Neural cell (in vitro differentiated cells): Measurements from ENCODE around the gene TEKT3. TPM values are rescaled to one million over a fixed set of nuclear protein-coding genes. Genes with fewer than 3 reads are reported as not detected.

Experiments used
- H2AFZ ChIP-seq: fragments of 200-600, 300-800 bp; sonication (generic), shearing (Covaris generic); 2 replicates; pipeline ENCODE4 v1.6.0; 2014; ENCODE audit warnings: low read depth, mild to moderate bottlenecking, antibody characterized with exemption, low read length, moderate library complexity
- H3F3A ChIP-seq: fragments of 200-600 bp; shearing (Covaris generic); 2 replicates; pipeline ENCODE4 v1.6.1; 2016; ENCODE audit warnings: mild to moderate bottlenecking, moderate library complexity, mixed read lengths, antibody characterized with exemption, low read length; ENCODE audit not compliant: insufficient read depth, poor library complexity, severe bottlenecking
- H3K27ac ChIP-seq: fragments of 200-600, 300-800 bp; sonication (generic), shearing (Covaris generic); 2 replicates; pipeline ENCODE4 v1.5.1; 2014; ENCODE audit warnings: mild to moderate bottlenecking, low read length, moderate library complexity
- H3K27me3 ChIP-seq: fragments of 300-800, 200-600 bp; sonication (generic), shearing (Covaris generic); 2 replicates; pipeline ENCODE4 v1.6.0; 2014; ENCODE audit warnings: mild to moderate bottlenecking, low read depth, low read length, moderate library complexity; ENCODE audit not compliant: insufficient read depth
- H3K36me3 ChIP-seq: fragments of 300-800, 200-600 bp; sonication (generic), shearing (Covaris generic); 2 replicates; pipeline ENCODE4 v1.5.1; 2014; ENCODE audit warnings: mild to moderate bottlenecking, antibody characterized with exemption, low read length, moderate library complexity; ENCODE audit not compliant: insufficient read depth
- H3K4me2 ChIP-seq: fragments of 300-800, 200-600 bp; sonication (generic), shearing (Covaris generic); 2 replicates; pipeline ENCODE4 v1.6.0; 2014; ENCODE audit warnings: mild to moderate bottlenecking, low read length
- H3K4me3 ChIP-seq: fragments of 300-800, 200-600 bp; sonication (generic), shearing (Covaris generic); 2 replicates; pipeline ENCODE4 v1.5.1; 2014; ENCODE audit warnings: mild to moderate bottlenecking, low read length, moderate library complexity
- H3K79me2 ChIP-seq: fragments of 200-600 bp; shearing (Covaris generic); replicated peaks from 2 replicates; pipeline ENCODE4 v1.6.0; 2014; ENCODE audit warnings: mild to moderate bottlenecking, low read length, moderate library complexity; ENCODE audit not compliant: insufficient read depth
- H3K9ac ChIP-seq: fragments of 300-800, 200-600 bp; sonication (generic), shearing (Covaris generic); 2 replicates; pipeline ENCODE4 v1.6.1; 2016; ENCODE audit warnings: mild to moderate bottlenecking, low read length, mixed read lengths
- H3K9me2 ChIP-seq: fragments of 200-600 bp; shearing (Covaris generic); 2 replicates; pipeline ENCODE4 v1.6.1; 2016; ENCODE audit warnings: mild to moderate bottlenecking, low read length, mixed read lengths; ENCODE audit not compliant: insufficient read depth
- H3K9me3 ChIP-seq: fragments of 200-600, 300-800 bp; sonication (generic), shearing (Covaris generic); 2 replicates; pipeline ENCODE4 v1.6.1; 2016; ENCODE audit warnings: mild to moderate bottlenecking, mixed run types, low read length, moderate library complexity, mixed read lengths
- H4K20me1 ChIP-seq: fragments of 200-600 bp; shearing (Covaris generic); 2 replicates; pipeline ENCODE4 v1.6.1; 2016; ENCODE audit warnings: mild to moderate bottlenecking, mixed run types; ENCODE audit not compliant: insufficient read depth
- EP300 ChIP-seq: fragments of 450-650 bp; conservative IDR thresholded peaks from 2 replicates; pipeline ENCODE4 v1.6.1; 2014; ENCODE audit warnings: antibody characterized with exemption, mild to moderate bottlenecking, moderate library complexity; ENCODE audit not compliant: poor library complexity, severe bottlenecking
- EZH2 ChIP-seq: fragments of 200-600, 300-800 bp; shearing (Covaris generic), sonication (generic); IDR thresholded peaks from 2 replicates; pipeline ENCODE4 v1.6.1; 2014; ENCODE audit warnings: antibody characterized with exemption, low read length, borderline replicate concordance, mild to moderate bottlenecking; ENCODE audit not compliant: insufficient read depth, poor library complexity, severe bottlenecking
- MXI1 ChIP-seq: fragments of 450-650 bp; conservative IDR thresholded peaks from 2 replicates; pipeline ENCODE4 v1.6.1; 2014; ENCODE audit warnings: antibody characterized with exemption, mild to moderate bottlenecking; ENCODE audit not compliant: poor library complexity, severe bottlenecking
- POLR2AphosphoS5 ChIP-seq: IDR thresholded peaks from 2 replicates; pipeline ENCODE4 v1.6.1; 2012
- SMC3 ChIP-seq: fragments of 450-650 bp; conservative IDR thresholded peaks from 2 replicates; pipeline ENCODE4 v1.6.1; 2014; ENCODE audit warnings: antibody characterized with exemption, mild to moderate bottlenecking, moderate library complexity; ENCODE audit not compliant: poor library complexity
- TAF1 ChIP-seq: IDR thresholded peaks from 2 replicates; pipeline ENCODE4 v1.6.1; 2012; ENCODE audit warnings: low read depth
- polyA plus RNA-seq: library from polyadenylated mRNA; depleted of rRNA; stranded (reverse); fragments of >200 nt; gene quantifications from 2 replicates; pipeline ENCODE4 v1.2.3, GENCODE V29; 2014
- TF ChIP-seq, protein P1 (sequence below): fragments of 450-650 bp; IDR thresholded peaks from 2 replicates; pipeline ENCODE4 v1.5.1; 2014; ENCODE audit warnings: antibody characterized with exemption, mild to moderate bottlenecking, moderate library complexity; ENCODE audit not compliant: poor library complexity, severe bottlenecking

Gene TEKT3
- polyA plus RNA-seq, 1 donor from 2014 or later = 3.1 TPM

DNA sequence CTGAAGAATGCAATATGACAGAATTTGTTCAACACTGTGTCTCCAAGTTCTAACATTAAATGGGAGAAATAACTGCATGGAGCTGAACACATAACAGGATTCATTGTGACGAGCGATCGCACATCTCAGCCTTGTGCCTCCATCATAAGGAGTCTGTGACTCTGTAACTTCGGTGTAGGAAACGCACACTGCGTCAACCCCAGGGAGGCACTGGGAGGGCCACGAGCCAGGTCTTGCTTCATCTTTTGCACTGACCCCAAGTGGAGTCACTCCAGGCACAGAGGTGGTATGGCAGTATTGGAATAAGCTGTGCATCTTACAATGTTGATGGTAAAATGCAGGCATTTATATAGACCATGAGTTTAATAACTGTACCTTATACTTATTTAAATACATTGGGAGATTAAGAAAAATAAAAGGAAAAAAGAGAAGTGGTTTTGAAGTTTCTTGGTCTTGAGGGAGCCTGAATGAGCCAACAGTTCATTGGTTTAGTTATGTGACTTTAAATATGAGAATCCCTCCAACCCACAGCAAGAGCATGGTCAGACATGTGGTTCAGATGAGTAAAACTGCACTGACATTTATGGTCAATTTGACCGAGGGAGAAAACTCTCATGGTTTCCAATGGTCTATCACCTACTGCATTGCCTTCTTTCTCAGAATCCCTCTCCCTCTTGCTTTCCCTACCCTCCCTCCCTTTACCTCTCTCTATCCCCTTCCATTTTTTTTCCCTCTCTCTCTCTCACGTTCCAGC, 70.6 kb downstream of the TEKT3 start:
- no peaks in the 10 kb centered on the region for H3K79me2 ChIP-seq
- H3K9me3 ChIP-seq = no peaks in the 10 kb centered on the region
- H2AFZ ChIP-seq = no peak overlapping the region
- TF ChIP-seq POLR2AphosphoS5 (no peak), EP300 (no peak), SMC3 (no peak), TAF1 (no peak), MXI1 (no peak)
- H3F3A ChIP-seq = no peaks in the 10 kb centered on the region
- no peaks in the 10 kb centered on the region for H3K27me3 ChIP-seq
- H3K36me3 ChIP-seq = no peaks in the 10 kb centered on the region
- no peak overlapping the region for H3K4me2 ChIP-seq
- H3K9me2 ChIP-seq = no peaks in the 10 kb centered on the region
- H3K27ac ChIP-seq = no peak overlapping the region
- no peaks in the 10 kb centered on the region for H4K20me1 ChIP-seq
- H3K4me3 ChIP-seq = no peak overlapping the region
- H3K9ac ChIP-seq = no peak overlapping the region

DNA sequence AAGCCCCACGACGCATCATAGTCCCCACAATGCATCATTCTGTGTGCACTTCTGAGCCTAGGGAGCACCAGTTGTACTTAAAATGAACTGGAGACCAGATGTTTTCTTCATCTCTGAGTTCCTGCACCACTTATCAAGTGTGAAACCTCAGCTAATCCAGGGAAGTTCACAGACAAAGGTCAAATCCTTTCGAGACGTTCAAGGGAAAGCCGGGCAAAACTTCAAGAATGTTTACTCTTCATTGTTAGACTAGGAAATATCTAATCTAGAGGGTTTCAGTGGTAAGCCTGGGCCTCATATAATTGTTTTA, 71.7 kb downstream of the TEKT3 start:
- no peak overlapping the region for H3K27ac ChIP-seq
- no peak overlapping the region for H3K4me3 ChIP-seq
- no peaks in the 10 kb centered on the region for H4K20me1 ChIP-seq
- no peaks in the 10 kb centered on the region for H3K36me3 ChIP-seq
- peaks cover 6% of the 10 kb centered on the region for H3K27me3 ChIP-seq
- TF ChIP-seq POLR2AphosphoS5 (no peak), TAF1 (no peak), MXI1 (no peak), EZH2 (no peak)
- TF ChIP-seq, protein P1, sequence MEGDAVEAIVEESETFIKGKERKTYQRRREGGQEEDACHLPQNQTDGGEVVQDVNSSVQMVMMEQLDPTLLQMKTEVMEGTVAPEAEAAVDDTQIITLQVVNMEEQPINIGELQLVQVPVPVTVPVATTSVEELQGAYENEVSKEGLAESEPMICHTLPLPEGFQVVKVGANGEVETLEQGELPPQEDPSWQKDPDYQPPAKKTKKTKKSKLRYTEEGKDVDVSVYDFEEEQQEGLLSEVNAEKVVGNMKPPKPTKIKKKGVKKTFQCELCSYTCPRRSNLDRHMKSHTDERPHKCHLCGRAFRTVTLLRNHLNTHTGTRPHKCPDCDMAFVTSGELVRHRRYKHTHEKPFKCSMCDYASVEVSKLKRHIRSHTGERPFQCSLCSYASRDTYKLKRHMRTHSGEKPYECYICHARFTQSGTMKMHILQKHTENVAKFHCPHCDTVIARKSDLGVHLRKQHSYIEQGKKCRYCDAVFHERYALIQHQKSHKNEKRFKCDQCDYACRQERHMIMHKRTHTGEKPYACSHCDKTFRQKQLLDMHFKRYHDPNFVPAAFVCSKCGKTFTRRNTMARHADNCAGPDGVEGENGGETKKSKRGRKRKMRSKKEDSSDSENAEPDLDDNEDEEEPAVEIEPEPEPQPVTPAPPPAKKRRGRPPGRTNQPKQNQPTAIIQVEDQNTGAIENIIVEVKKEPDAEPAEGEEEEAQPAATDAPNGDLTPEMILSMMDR = no peak
- no peaks in the 10 kb centered on the region for H3F3A ChIP-seq
- no peak overlapping the region for H2AFZ ChIP-seq
- no peaks in the 10 kb centered on the region for H3K79me2 ChIP-seq
- H3K4me2 ChIP-seq = no peak overlapping the region
- no peaks in the 10 kb centered on the region for H3K9me2 ChIP-seq
- no peak overlapping the region for H3K9ac ChIP-seq
- H3K9me3 ChIP-seq = no peaks in the 10 kb centered on the region

DNA sequence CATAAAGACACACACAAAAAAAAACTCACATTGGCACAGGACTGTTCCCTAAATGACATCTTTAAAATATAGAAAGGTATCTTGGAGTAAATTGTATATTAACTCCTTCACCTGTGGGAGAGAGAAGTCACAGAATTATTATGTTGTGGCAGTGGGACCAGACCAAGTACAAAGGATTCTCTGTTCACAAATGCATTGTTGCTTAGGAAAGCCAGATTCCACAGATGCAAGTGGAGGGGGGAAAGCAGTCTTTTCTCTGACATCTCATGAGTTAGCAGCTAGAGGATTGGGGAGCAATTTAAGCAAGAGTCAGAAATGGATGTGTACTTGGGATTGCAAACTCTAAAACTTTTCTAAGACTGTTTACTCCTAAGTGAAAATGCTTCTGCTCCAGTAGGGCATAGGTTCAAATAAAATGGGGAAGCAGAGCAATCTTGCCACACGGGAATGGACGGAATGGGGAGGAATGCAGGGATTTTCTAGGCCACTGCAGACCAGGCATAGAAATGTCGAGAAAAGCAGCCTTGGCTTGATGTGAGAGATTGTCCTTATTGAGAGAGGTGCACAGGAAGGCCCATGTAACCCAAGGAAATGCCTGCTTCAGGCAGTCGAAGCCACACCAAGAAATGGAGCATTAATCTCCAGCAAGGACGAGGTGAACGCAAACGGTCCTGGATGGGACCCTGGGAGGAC, 72.2 kb downstream of the TEKT3 start:
- no peaks in the 10 kb centered on the region for H4K20me1 ChIP-seq
- H3F3A ChIP-seq = no peaks in the 10 kb centered on the region
- peaks cover 11% of the 10 kb centered on the region for H3K27me3 ChIP-seq
- H3K9ac ChIP-seq = no peak overlapping the region
- H3K27ac ChIP-seq = no peak overlapping the region
- H3K4me2 ChIP-seq = no peak overlapping the region
- H2AFZ ChIP-seq = no peak overlapping the region
- no peaks in the 10 kb centered on the region for H3K36me3 ChIP-seq
- no peaks in the 10 kb centered on the region for H3K79me2 ChIP-seq
- no peak overlapping the region for H3K4me3 ChIP-seq
- no peaks in the 10 kb centered on the region for H3K9me3 ChIP-seq
- H3K9me2 ChIP-seq = no peaks in the 10 kb centered on the region
- TF ChIP-seq EP300 (no peak), POLR2AphosphoS5 (no peak)
- TF ChIP-seq, protein P1 = no peak
